ENCODE data around the gene INSRR.

Gene INSRR

DNA sequence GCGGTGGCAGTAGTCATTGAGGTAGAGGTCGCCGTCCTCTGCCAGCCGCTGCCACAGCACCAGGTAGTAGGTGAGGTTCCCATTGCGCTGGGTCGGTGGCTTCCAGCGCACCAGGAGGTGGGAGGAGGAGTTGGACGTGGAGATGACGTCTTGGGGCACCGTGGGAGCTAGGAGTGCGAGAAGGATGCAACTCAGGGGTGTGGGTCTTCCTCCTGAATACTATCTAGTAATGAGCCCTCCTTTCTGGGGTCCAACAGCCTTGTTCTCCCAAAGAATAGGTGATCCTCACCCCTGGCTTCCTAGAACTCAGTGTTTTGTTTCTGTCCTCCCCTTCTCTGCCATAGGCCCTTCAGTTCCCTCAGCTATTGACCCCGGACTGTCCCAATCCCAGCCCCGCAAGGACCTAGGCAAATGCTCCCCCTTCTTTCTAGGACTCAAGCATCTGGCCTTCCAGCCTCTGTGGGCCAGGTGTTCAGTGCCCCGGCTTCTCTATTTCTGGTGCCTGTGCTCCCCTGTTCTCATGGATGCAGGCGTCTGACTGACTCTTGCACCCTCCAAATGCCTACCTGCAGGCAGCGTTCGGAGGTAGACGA, 12.9 kb downstream of the INSRR start:
- TF ChIP-seq CTCF (IDR thresholded peaks at IDR 0.05; ENCODE audit: unreplicated experiment in 3 of 3), result no peak
- no peaks in the 10 kb centered on the region for H3K9me3 Mint-ChIP-seq
- H3K4me1 Mint-ChIP-seq, result peaks cover 19% of the 10 kb centered on the region
- H3K27me3 Mint-ChIP-seq (ENCODE audit: low read depth), result peaks cover 90% of the 10 kb centered on the region
- no peak overlapping the region for H3K27ac Mint-ChIP-seq
- peaks cover 7% of the 10 kb centered on the region for H3K36me3 Mint-ChIP-seq (ENCODE audit: low read depth)
- H3K4me3 Mint-ChIP-seq, result peak overlapping the region in 1 of 3 experiments; percentile 12

DNA sequence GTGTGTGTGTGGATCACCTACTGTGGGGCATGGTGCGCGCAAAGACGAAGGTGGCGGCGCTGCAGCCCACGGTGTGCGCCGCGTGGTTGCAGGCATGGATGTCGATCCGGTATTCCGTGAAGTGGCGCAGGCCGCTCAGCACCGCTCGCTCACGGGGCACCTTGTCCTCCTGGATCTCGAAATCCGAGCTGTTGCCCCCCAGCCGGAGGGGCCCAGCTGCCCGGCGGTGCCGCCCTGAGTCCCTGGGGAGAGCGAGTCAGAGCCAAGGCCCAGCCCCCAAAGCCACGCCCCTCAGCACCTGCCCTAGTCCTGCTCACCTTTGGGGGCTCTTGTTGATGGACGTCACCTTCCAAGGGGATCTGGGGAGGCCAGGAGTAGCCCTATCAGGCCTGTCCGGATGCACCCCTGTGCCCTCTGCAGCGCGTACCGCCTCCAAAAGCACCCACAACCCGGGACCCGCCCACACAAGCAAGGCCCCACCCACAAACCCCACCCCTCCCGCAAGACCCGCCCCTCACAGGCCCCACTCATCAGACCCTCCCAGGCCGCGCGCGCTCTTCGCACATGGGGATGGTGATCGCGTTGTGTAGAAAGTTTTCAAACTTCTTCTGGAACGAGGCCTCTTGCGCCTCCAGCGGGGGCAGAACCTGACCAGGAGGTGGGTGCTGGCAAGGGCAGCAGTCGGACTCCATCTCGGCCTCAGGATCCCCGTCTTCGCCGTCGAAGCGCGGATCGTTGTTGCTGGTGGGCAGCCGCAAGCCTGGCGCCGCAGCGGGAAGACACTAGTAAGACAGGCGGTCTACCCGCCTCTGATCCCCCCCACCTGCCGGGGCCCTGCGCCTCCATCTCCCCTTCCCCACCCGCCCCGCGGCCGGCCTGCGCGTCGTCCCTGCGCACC, 13.6 kb downstream of the INSRR start:
- Mint-ChIP-seq H3K27me3 (ENCODE audit: low read depth) (peaks cover 93% of the 10 kb centered on the region), H3K27ac (no peak overlapping the region), H3K9me3 (no peaks in the 10 kb centered on the region), H3K36me3 (ENCODE audit: low read depth) (peaks cover 7% of the 10 kb centered on the region), H3K4me1 (peaks cover 19% of the 10 kb centered on the region), H3K4me3 (peak overlapping the region in 2 of 3 experiments; percentile 45 to 64)
- TF ChIP-seq CTCF (IDR thresholded peaks at IDR 0.05; ENCODE audit: unreplicated experiment in 3 of 3), result no peak

- H3K36me3 Mint-ChIP-seq (ENCODE audit: low read depth), result peaks cover 7% of the 10 kb centered on the region
- peak overlapping the region in 1 of 3 experiments; percentile 13 for H3K4me3 Mint-ChIP-seq
- H3K4me1 Mint-ChIP-seq, result peaks cover 19% of the 10 kb centered on the region
- peaks cover 92% of the 10 kb centered on the region for H3K27me3 Mint-ChIP-seq (ENCODE audit: low read depth)
- H3K9me3 Mint-ChIP-seq, result no peaks in the 10 kb centered on the region
- no peak for TF ChIP-seq CTCF (IDR thresholded peaks at IDR 0.05; ENCODE audit: unreplicated experiment in 3 of 3)
- H3K27ac Mint-ChIP-seq, result no peak overlapping the region
These were observed 14.3 kb downstream of the INSRR start for GRCh38 chr1:156844638-156845037.

DNA sequence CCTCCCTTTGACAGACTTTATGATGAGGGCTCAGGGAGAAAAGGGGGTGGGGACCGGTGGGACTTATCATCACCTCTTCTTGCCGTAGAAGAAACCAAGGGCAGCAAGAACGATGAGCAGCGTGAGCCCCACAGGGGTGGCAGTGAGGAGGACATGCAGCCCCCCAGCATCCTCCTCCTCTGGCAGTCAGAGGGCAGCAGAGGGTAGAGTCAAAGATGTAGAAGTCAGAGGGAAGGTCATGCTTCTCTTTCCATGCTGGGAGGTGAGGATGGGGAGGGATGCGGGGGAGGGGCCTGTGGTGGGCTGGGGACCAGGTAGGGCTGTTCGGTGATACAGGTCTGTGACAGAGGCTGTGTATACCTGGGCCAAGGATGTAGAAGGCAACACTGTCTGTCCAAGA, 14.8 kb downstream of the INSRR start:
- H3K27ac Mint-ChIP-seq, result no peak overlapping the region
- peaks cover 7% of the 10 kb centered on the region for H3K36me3 Mint-ChIP-seq (ENCODE audit: low read depth)
- H3K9me3 Mint-ChIP-seq, result no peaks in the 10 kb centered on the region
- no peak for TF ChIP-seq CTCF (IDR thresholded peaks at IDR 0.05; ENCODE audit: unreplicated experiment in 3 of 3)
- H3K27me3 Mint-ChIP-seq (ENCODE audit: low read depth), result peaks cover 88% of the 10 kb centered on the region
- peaks cover 19% of the 10 kb centered on the region for H3K4me1 Mint-ChIP-seq
- no peak overlapping the region for H3K4me3 Mint-ChIP-seq

- Mint-ChIP-seq H3K36me3 (ENCODE audit: low read depth) (peaks cover 7% of the 10 kb centered on the region), H3K4me3 (no peak overlapping the region), H3K27me3 (ENCODE audit: low read depth) (peaks cover 87% of the 10 kb centered on the region), H3K4me1 (peaks cover 10% of the 10 kb centered on the region), H3K9me3 (no peaks in the 10 kb centered on the region), H3K27ac (no peak overlapping the region)
- TF ChIP-seq CTCF (IDR thresholded peaks at IDR 0.05; ENCODE audit: unreplicated experiment in 3 of 3), result no peak
These were observed 16.2 kb downstream of the INSRR start for GRCh38 chr1:156842618-156843300.
